SK-N-SH treated with all-trans-retinoic acid at 6 μM for 48 hours (cell line): ENCODE data around the gene SH3YL1.

Experiments used
- ATAC-seq: fragments of 200-7000 bp; cut with Tn5 transposase; 3 replicates; pipeline ENCODE4 v1.9.1; 2020; ENCODE audit warnings: mild to moderate bottlenecking, moderate library complexity
- ARNTL ChIP-seq: fragments of 450-650 bp; formaldehyde crosslinking; IDR thresholded peaks from 2 replicates; pipeline ENCODE4 v1.5.0; 2020; ENCODE audit warnings: low read depth, mild to moderate bottlenecking, moderate library complexity, borderline replicate concordance
- BACH2 ChIP-seq: fragments of 250-450 bp; sonication (Bioruptor Pico); IDR thresholded peaks from 2 replicates; pipeline ENCODE4 v1.9.0; 2021; ENCODE audit warnings: mild to moderate bottlenecking, borderline replicate concordance
- CREB5 ChIP-seq: fragments of 250-450 bp; sonication (Bioruptor Pico); IDR thresholded peaks from 2 replicates; pipeline ENCODE4 v1.5.1; 2020; ENCODE audit warnings: low read depth, mild to moderate bottlenecking, moderate library complexity
- CSDC2 ChIP-seq: fragments of 250-450 bp; sonication (Bioruptor Pico); IDR thresholded peaks from 2 replicates; pipeline ENCODE4 v1.5.0; 2020; ENCODE audit warnings: mild to moderate bottlenecking, moderate library complexity
- ESRRG ChIP-seq: fragments of 250-450 bp; sonication (Bioruptor Pico); IDR thresholded peaks from 2 replicates; pipeline ENCODE4 v1.6.1; 2021; ENCODE audit warnings: mild to moderate bottlenecking
- GLIS3 ChIP-seq: fragments of 250-450 bp; sonication (Bioruptor Pico); IDR thresholded peaks from 2 replicates; pipeline ENCODE4 v1.5.0; 2020; ENCODE audit warnings: mild to moderate bottlenecking, moderate library complexity
- ISL1 ChIP-seq: fragments of 250-450 bp; sonication (Bioruptor Pico); IDR thresholded peaks from 2 replicates; pipeline ENCODE4 v2.1.2; 2022; ENCODE audit warnings: mild to moderate bottlenecking, moderate library complexity
- OSR1 ChIP-seq: fragments of 250-450 bp; sonication (Bioruptor Pico); IDR thresholded peaks from 2 replicates; pipeline ENCODE4 v1.8.0; 2022; ENCODE audit warnings: moderate library complexity, mild to moderate bottlenecking, inconsistent platforms
- POU6F1 ChIP-seq: fragments of 250-450 bp; sonication (Bioruptor Pico); IDR thresholded peaks from 2 replicates; pipeline ENCODE4 v1.8.0; 2021; ENCODE audit warnings: low read depth, mild to moderate bottlenecking, moderate library complexity, borderline replicate concordance
- PPARA ChIP-seq: fragments of 250-450 bp; sonication (Bioruptor Pico); IDR thresholded peaks from 2 replicates; pipeline ENCODE4 v1.5.0; 2020; ENCODE audit warnings: mild to moderate bottlenecking, borderline replicate concordance
- RARB ChIP-seq: fragments of 250-450 bp; sonication (Bioruptor Pico); IDR thresholded peaks from 2 replicates; pipeline ENCODE4 v1.8.0; 2021; ENCODE audit warnings: mild to moderate bottlenecking, moderate library complexity
- SNAI2 ChIP-seq: fragments of 250-450 bp; sonication (Bioruptor Pico); IDR thresholded peaks from 2 replicates; pipeline ENCODE4 v1.5.0; 2020; ENCODE audit warnings: mild to moderate bottlenecking, moderate library complexity
- TCF4 ChIP-seq: fragments of 250-450 bp; sonication (Bioruptor Pico); IDR thresholded peaks from 2 replicates; pipeline ENCODE4 v1.8.0; 2021; ENCODE audit warnings: mild to moderate bottlenecking, moderate library complexity, borderline replicate concordance
- TOX ChIP-seq: fragments of 250-450 bp; sonication (Bioruptor Pico); IDR thresholded peaks from 2 replicates; pipeline ENCODE4 v1.8.0; 2021; ENCODE audit warnings: mild to moderate bottlenecking, moderate library complexity, borderline replicate concordance
- TSHZ2 ChIP-seq: fragments of 250-450 bp; sonication (Bioruptor Pico); IDR thresholded peaks from 2 replicates; pipeline ENCODE4 v1.5.0; 2020; ENCODE audit warnings: mild to moderate bottlenecking, moderate library complexity
- ZC3H10 ChIP-seq: fragments of 250-450 bp; sonication (Bioruptor Pico); IDR thresholded peaks from 2 replicates; pipeline ENCODE4 v1.5.1; 2021; ENCODE audit warnings: mild to moderate bottlenecking, moderate library complexity
- ZFP3 ChIP-seq: fragments of 250-450 bp; sonication (Bioruptor Pico); IDR thresholded peaks from 2 replicates; pipeline ENCODE4 v1.5.0; 2020; ENCODE audit warnings: mild to moderate bottlenecking, moderate library complexity
- ZFP30 ChIP-seq: fragments of 450-650 bp; formaldehyde crosslinking; IDR thresholded peaks from 2 replicates; pipeline ENCODE4 v1.5.0; 2022; ENCODE audit warnings: mild to moderate bottlenecking, moderate library complexity
- ZNF565 ChIP-seq: fragments of 450-650 bp; formaldehyde crosslinking; conservative IDR thresholded peaks from 2 replicates; pipeline ENCODE4 v1.5.0; 2020; ENCODE audit warnings: low read depth, mild to moderate bottlenecking, moderate library complexity
- ZNF70 ChIP-seq: fragments of 450-650 bp; formaldehyde crosslinking; IDR thresholded peaks from 2 replicates; pipeline ENCODE4 v1.5.0; 2020; ENCODE audit warnings: mild to moderate bottlenecking, moderate library complexity
- ZNF8 ChIP-seq: fragments of 450-650 bp; formaldehyde crosslinking; IDR thresholded peaks from 2 replicates; pipeline ENCODE4 v1.5.0; 2020; ENCODE audit warnings: mild to moderate bottlenecking, moderate library complexity

Gene SH3YL1

GRCh38 chr2:256094-256493, 7.7 kb downstream of the SH3YL1 start:
- no peak for ATAC-seq
- no peak for TF ChIP-seq ZNF8 (CRISPR knock-in tag)
- no peak for TF ChIP-seq TCF4 (CRISPR knock-in tag)
- TF ChIP-seq TOX (CRISPR knock-in tag): no peak
- TF ChIP-seq ARNTL (CRISPR knock-in tag): no peak
- no peak for TF ChIP-seq GLIS3 (CRISPR knock-in tag)

- TF ChIP-seq CSDC2 (CRISPR knock-in tag): no peak
- no peak for TF ChIP-seq PPARA (CRISPR knock-in tag)
- TF ChIP-seq RARB: no peak
- TF ChIP-seq ZNF70 (CRISPR knock-in tag): no peak
- ATAC-seq: no peak
Observed at GRCh38 chr2:255195-255594, 8.6 kb downstream of the SH3YL1 start.

GRCh38 chr2:254241-254640, 9.6 kb downstream of the SH3YL1 start:
- TF ChIP-seq BACH2 (CRISPR knock-in tag): no peak
- TF ChIP-seq, all 23 proteins: peak for 0
- no peak for ATAC-seq

- no peak for ATAC-seq
- no peak for TF ChIP-seq ISL1 (CRISPR knock-in tag)
- TF ChIP-seq CSDC2 (CRISPR knock-in tag): no peak
- TF ChIP-seq ZFP30 (CRISPR knock-in tag): no peak
- TF ChIP-seq CREB5: no peak
- TF ChIP-seq ZNF565 (CRISPR knock-in tag): no peak
- TF ChIP-seq BACH2 (CRISPR knock-in tag): no peak
- TF ChIP-seq SNAI2 (CRISPR knock-in tag): no peak
- TF ChIP-seq ZNF8 (CRISPR knock-in tag): no peak
- no peak for TF ChIP-seq POU6F1 (CRISPR knock-in tag)
- TF ChIP-seq ZNF70 (CRISPR knock-in tag): no peak
- no peak for TF ChIP-seq ZFP3
- TF ChIP-seq TSHZ2: no peak
- TF ChIP-seq ZC3H10 (CRISPR knock-in tag): no peak
Observed at GRCh38 chr2:253202-253638, 10.6 kb downstream of the SH3YL1 start.

- no peak for ATAC-seq
- TF ChIP-seq TSHZ2 (no peak), BACH2 (CRISPR knock-in tag) (no peak), SNAI2 (CRISPR knock-in tag) (no peak), GLIS3 (CRISPR knock-in tag) (no peak), ISL1 (CRISPR knock-in tag) (no peak), OSR1 (no peak), TCF4 (CRISPR knock-in tag) (no peak), CREB5 (no peak), TOX (CRISPR knock-in tag) (no peak), ESRRG (CRISPR knock-in tag) (no peak), ZNF70 (CRISPR knock-in tag) (no peak), RARB (no peak)
Observed at GRCh38 chr2:252001-252602, 11.7 kb downstream of the SH3YL1 start.
